OCI-LY7 (cell line): ENCODE results near the gene RPS14. TPM values are rescaled to one million over a fixed set of nuclear protein-coding genes. Genes with fewer than 3 reads are reported as not detected.

Experiments
- BruUV-seq: library from RNA; stranded (reverse); fragments of 400-500 nt; replicated peaks from 2 replicates; lab custom pipeline; 2021; lab: Mats Ljungman, UMichigan
- CTCF ChIA-PET: fragments of 300-600 bp; sonication (Branson Sonifier 250); formaldehyde crosslinking; loops from one replicate; lab custom pipeline; 2022; ENCODE audit warnings: antibody characterized with exemption; ENCODE audit not compliant: unreplicated experiment; lab: Charles Lee
- POLR2A ChIA-PET: fragments of 300-600 bp; sonication (Branson Sonifier 250); formaldehyde crosslinking; loops from one replicate; lab custom pipeline; 2022; ENCODE audit warnings: antibody characterized with exemption; lab: Charles Lee
- DNase-seq: peaks from one replicate; pipeline ENCODE4 v3.0.0-alpha.2; 2015; ENCODE audit warnings: low spot score
- H2AFZ ChIP-seq: fragments of 200-600 bp; sonication (generic), shearing (Covaris generic); 2 replicates; pipeline ENCODE4 v1.6.1; 2014; ENCODE audit warnings: mild to moderate bottlenecking, antibody characterized with exemption, low read length, moderate library complexity
- H3K27ac ChIP-seq: fragments of 200-600 bp; sonication (generic); 2 replicates; pipeline ENCODE4 v1.5.1; 2014; ENCODE audit warnings: mixed run types, low read depth, mild to moderate bottlenecking, moderate library complexity, low read length, inconsistent platforms; ENCODE audit not compliant: poor library complexity, severe bottlenecking
- H3K36me3 ChIP-seq: fragments of 200-600 bp; sonication (generic); 2 replicates; pipeline ENCODE4 v1.6.1; 2014; ENCODE audit warnings: mild to moderate bottlenecking, antibody characterized with exemption, low read length, moderate library complexity, mixed read lengths; ENCODE audit not compliant: insufficient read depth
- H3K4me1 ChIP-seq: fragments of 200-600 bp; sonication (generic); 2 replicates; pipeline ENCODE4 v1.5.1; 2014; ENCODE audit warnings: mild to moderate bottlenecking, low read length; ENCODE audit not compliant: insufficient read depth, poor library complexity, severe bottlenecking
- H3K4me2 ChIP-seq: fragments of 200-600 bp; sonication (generic); 2 replicates; pipeline ENCODE4 v1.6.1; 2014; ENCODE audit warnings: mild to moderate bottlenecking, low read length
- H3K4me3 ChIP-seq: fragments of 200-600 bp; sonication (generic); 2 replicates; pipeline ENCODE4 v1.5.1; 2014; ENCODE audit warnings: mild to moderate bottlenecking, low read depth, low read length; ENCODE audit not compliant: poor library complexity, severe bottlenecking
- H3K79me2 ChIP-seq: fragments of 200-600 bp; sonication (generic); 2 replicates; pipeline ENCODE4 v1.6.1; 2016; ENCODE audit warnings: low read depth, mild to moderate bottlenecking, low read length, moderate library complexity, mixed read lengths; ENCODE audit not compliant: insufficient read depth
- H3K9me2 ChIP-seq: fragments of 200-600 bp; sonication (generic); 2 replicates; pipeline ENCODE4 v1.6.1; 2016; ENCODE audit warnings: mild to moderate bottlenecking, low read length, mixed read lengths; ENCODE audit not compliant: insufficient read depth
- H3K9me3 ChIP-seq: fragments of 200-600 bp; sonication (generic); 2 replicates; pipeline ENCODE4 v1.6.1; 2014; ENCODE audit warnings: mild to moderate bottlenecking, mixed run types, low read length, mixed read lengths
- H4K20me1 ChIP-seq: fragments of 200-600 bp; sonication (generic); 2 replicates; pipeline ENCODE4 v1.6.1; 2014; ENCODE audit warnings: mild to moderate bottlenecking, antibody characterized with exemption, low read length, moderate library complexity, mixed read lengths; ENCODE audit not compliant: insufficient read depth
- CTCF ChIP-seq: fragments of 200-600 bp; sonication (generic); conservative IDR thresholded peaks from 2 replicates; pipeline ENCODE4 v1.5.1; 2014; ENCODE audit warnings: mild to moderate bottlenecking, antibody characterized with exemption, low read length, moderate library complexity, mixed read lengths
- EZH2phosphoT487 ChIP-seq: fragments of 200-600 bp; sonication (generic); IDR thresholded peaks from 2 replicates; pipeline ENCODE4 v1.6.1; 2018; ENCODE audit warnings: low read depth, borderline replicate concordance, mild to moderate bottlenecking, mixed run types, antibody characterized with exemption, low read length, moderate library complexity, mixed read lengths
- intact Hi-C: fragments of 100-400 bp; cut with micrococcal nuclease; formaldehyde crosslinking; loops from one replicate; pipeline ENCODE4 v1.10.0; 2022; ENCODE audit not compliant: unreplicated experiment
- total RNA-seq, 2 experiments: library from RNA; depleted of rRNA in 1 of 2; stranded (reverse); fragments of >200 nt in 1 of 2; shearing (Covaris generic) in 1 of 2; gene quantifications; 2 replicates each; pipeline ENCODE4 v1.2.3, GENCODE V29; 2014 to 2022

Gene RPS14
- total RNA-seq, 2 experiments from 2014 or later: 2,281 to 2,304 TPM

GRCh38 chr5:150400316-150401075 is 49.0 kb downstream of the RPS14 start:
- TF ChIP-seq CTCF (no peak), EZH2phosphoT487 (no peak)
- POLR2A ChIA-PET: interaction anchor here (0.9 to 4.8 kb wide), 4 partner anchors 10 to 55 kb away, joined by 3 to 33 read pairs (median 12); partner anchors contain the start of gene CD74
- Histone ChIP-seq H3K9me2 (no peaks in the 10 kb centered on the region), H3K79me2 (peaks cover 5% of the 10 kb centered on the region; the same call in 1 of the 2 replicates), H3K4me2 (no peak overlapping the region), H2AFZ (no peak overlapping the region), H3K9me3 (no peaks in the 10 kb centered on the region), H3K4me3 (no peak overlapping the region), H3K36me3 (peaks cover 99% of the 10 kb centered on the region), H3K27ac (peak overlapping the region; percentile 36), H3K4me1 (peaks cover 34% of the 10 kb centered on the region), H4K20me1 (peaks cover 5% of the 10 kb centered on the region; the same call in 1 of the 2 replicates)
- BruUV-seq: no TSS peak
- intact Hi-C loops: no loop called here
- CTCF ChIA-PET: interaction anchor here (0.6 to 0.8 kb wide), 3 partner anchors 10 to 145 kb away, joined by 3 to 4 read pairs (median 4); no protein-coding TSS in a partner anchor
- peak; percentile 33 for DNase-seq

- no peak overlapping the region for H3K4me2 ChIP-seq
- POLR2A ChIA-PET: interaction anchor here (0.9 to 4.8 kb wide), 6 partner anchors 11 to 67 kb away, joined by 3 to 33 read pairs (median 4); partner anchors contain the start of gene CD74
- no peak for TF ChIP-seq EZH2phosphoT487
- no peak for TF ChIP-seq CTCF
Observed at GRCh38 chr5:150399524-150400211, 49.9 kb downstream of the RPS14 start.

More at GRCh38 chr5:150399524-150400211, 49.9 kb downstream of the RPS14 start:
- Histone ChIP-seq H3K4me3 (no peak overlapping the region), H3K79me2 (no peaks in the 10 kb centered on the region), H3K9me3 (no peaks in the 10 kb centered on the region), H2AFZ (no peak overlapping the region), H3K36me3 (peaks cover 98% of the 10 kb centered on the region), H3K27ac (peak overlapping the region; percentile 36), H4K20me1 (peaks cover 5% of the 10 kb centered on the region; the same call in 1 of the 2 replicates), H3K4me1 (peaks cover 29% of the 10 kb centered on the region), H3K9me2 (no peaks in the 10 kb centered on the region)
- BruUV-seq: no TSS peak
- CTCF ChIA-PET: interaction anchor here (0.6 to 3.4 kb wide), 10 partner anchors 10 to 146 kb away, joined by 3 to 20 read pairs (median 6); partner anchors contain the start of genes CD74 and RPS14
- DNase-seq: no peak
- intact Hi-C loops: no loop called here
